Measurements from ENCODE around the gene PHKG2. TPM values are rescaled to one million over a fixed set of nuclear protein-coding genes. Genes with fewer than 3 reads are reported as not detected.

The PHKG2 gene
- polyA plus RNA-seq, 6 donors from 2014 or later: 24.7 to 43.9 (median 29.8) TPM

DNA sequence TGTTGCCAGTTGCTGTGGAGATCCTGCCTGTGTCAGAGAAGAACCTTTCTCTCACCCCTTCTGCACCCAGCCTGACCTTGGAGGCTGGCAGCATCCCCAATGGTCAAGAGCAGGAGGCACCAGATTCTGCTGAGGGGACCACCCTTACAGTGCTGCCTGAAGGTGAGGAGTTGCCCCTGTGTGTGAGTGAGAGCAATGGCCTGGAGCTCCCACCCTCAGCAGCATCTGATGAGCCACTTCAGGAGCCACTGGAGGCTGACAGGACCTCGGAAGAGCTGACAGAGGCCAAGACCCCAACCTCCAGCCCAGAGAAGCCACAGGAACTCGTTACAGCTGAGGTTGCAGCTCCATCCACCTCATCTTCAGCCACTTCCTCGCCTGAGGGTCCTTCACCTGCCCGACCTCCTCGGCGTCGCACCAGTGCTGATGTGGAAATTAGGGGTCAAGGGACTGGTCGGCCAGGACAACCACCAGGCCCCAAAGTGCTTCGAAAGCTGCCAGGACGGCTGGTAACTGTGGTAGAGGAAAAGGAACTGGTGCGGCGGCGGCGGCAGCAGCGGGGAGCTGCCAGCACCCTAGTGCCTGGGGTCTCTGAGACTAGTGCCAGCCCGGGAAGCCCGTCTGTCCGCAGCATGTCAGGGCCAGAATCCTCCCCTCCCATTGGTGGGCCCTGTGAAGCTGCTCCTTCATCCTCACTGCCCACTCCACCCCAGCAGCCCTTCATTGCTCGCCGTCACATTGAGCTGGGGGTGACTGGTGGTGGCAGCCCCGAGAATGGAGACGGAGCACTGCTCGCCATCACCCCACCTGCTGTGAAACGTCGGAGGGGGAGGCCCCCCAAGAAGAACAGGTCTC lies 10.2 kb upstream of the PHKG2 start:
- ATAC-seq (ENCODE audit: low read depth in 2 of 2) (no peak), DNase-seq (no peak)
- peaks cover 2 to 27% (median 23%) of the 10 kb centered on the region in 3 donors for H3K4me1 Mint-ChIP-seq
- H3K27me3 Mint-ChIP-seq: no peaks in the 10 kb centered on the region
- peaks cover 0 to 13% of the 10 kb centered on the region in 2 donors for H3K36me3 Mint-ChIP-seq
- peak overlapping the region in 2 of 6 donors; percentile 9 to 47 for H3K27ac Mint-ChIP-seq
- H3K9me3 Mint-ChIP-seq: no peaks in the 10 kb centered on the region
- no peak overlapping the region for H3K4me3 Mint-ChIP-seq

DNA sequence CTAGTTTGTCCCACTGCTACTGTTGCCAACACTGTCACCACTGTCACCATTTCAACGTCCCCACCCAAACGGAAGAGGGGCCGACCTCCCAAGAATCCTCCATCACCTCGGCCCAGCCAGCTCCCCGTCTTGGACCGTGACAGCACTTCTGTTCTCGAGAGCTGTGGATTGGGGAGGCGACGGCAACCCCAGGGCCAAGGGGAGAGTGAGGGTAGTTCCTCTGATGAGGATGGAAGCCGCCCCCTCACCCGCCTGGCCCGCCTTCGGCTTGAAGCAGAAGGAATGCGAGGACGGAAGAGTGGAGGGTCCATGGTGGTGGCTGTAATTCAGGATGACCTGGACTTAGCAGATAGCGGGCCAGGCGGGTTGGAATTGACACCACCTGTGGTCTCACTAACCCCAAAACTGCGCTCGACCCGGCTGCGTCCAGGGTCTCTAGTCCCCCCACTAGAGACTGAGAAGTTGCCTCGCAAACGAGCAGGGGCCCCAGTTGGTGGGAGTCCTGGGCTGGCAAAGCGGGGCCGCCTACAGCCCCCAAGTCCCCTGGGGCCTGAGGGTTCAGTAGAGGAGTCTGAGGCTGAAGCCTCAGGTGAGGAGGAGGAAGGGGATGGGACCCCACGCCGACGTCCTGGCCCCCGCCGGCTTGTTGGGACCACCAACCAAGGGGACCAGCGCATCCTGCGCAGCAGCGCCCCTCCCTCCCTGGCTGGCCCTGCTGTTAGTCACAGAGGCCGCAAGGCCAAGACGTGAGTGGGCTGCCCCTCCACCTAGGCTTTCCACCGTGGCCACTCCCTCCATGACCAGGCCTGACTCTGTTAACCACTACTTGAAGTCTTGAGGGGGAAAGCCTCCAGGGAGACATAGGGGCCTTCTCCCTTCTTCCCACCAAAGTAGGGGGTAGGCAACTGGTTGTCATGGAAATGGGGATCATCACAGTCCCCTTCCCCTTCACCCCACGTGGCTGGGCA lies 9.0 kb upstream of the PHKG2 start:
- H3K9me3 Mint-ChIP-seq: no peaks in the 10 kb centered on the region
- peaks cover 0 to 13% of the 10 kb centered on the region in 2 donors for H3K36me3 Mint-ChIP-seq
- no peaks in the 10 kb centered on the region for H3K27me3 Mint-ChIP-seq
- peak overlapping the region in 1 of 8 donors; percentile 18 for H3K4me3 Mint-ChIP-seq
- no peak for DNase-seq
- no peak overlapping the region for H3K27ac Mint-ChIP-seq
- H3K4me1 Mint-ChIP-seq: peaks cover 1 to 27% (median 23%) of the 10 kb centered on the region in 3 donors
- ATAC-seq (ENCODE audit: low read depth in 2 of 2): no peak

DNA sequence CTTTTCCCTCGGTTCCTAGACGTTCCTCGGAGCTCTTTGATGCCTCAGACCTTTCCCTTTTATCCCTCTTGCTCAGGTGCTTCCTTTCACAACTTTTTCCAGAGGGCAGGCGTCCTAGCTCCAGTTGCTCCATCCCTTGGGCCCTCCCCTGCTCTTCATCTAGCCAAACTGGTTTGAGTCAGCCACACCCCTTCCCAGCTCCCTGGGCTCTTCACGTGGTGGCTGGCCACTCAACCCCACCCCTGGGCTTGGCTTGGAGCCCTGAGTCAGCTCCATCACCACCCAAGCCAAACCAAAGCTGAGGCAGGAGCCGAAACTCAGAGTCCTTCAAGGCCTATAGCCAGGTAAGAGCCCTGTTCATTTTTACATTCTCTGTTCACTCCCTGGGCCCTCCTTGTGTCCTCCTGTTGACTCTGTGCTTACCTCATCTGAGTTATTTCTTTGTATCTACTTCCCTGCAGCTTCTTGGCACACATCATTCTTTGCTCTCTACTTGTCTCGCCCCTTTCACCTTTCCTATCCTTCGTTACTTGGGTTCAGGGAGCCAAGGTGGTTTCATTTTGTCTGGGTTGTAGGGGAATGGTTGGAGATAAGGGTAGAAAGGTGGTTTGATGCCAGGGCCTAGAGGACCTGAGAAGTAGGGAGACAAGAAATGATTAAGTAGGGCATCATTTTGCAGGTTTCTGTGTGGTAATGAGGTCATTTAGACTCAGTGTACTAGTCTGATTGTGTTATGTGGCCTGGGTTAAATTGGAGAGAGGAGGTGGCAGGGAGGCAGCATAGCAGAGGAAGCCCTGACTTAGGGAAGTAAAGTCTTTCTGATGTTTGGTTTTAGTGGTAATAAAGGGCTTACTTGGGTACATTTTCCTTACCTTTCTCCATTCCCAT lies 7.6 kb upstream of the PHKG2 start:
- Mint-ChIP-seq H3K4me3 (no peak overlapping the region), H3K27me3 (no peaks in the 10 kb centered on the region), H3K27ac (peak overlapping the region in 4 of 6 donors; percentile 50 to 86 (median 55)), H3K9me3 (no peaks in the 10 kb centered on the region), H3K36me3 (peaks cover 0 to 13% of the 10 kb centered on the region in 2 donors), H3K4me1 (peaks cover 0 to 27% (median 23%) of the 10 kb centered on the region in 3 donors)
- DNase-seq (no peak), ATAC-seq (ENCODE audit: low read depth in 2 of 2) (no peak)

GRCh38 chr16:30741461-30741914 lies 6.7 kb upstream of the PHKG2 start:
- DNase-seq: no peak
- H3K36me3 Mint-ChIP-seq: peaks cover 0 to 13% of the 10 kb centered on the region in 2 donors

DNA sequence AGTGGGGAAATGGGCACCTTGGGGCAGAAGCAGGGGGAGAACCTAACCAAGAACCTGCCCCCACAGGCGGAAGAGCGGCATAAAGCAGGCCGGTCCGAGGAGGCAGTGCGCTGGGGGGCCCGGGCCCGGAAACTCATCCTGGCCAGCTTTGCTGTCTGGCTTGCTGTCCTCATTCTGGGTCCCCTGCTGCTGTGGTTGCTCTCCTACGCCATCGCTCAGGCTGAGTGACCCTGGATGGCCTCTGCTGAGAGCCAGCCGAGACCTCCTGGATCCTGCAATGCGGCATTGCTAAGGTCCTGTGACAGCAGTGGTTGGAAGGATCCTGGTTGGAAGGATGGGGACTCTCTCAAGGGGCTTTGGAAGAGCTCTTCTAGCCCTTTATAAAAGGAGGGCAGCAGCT lies 4.5 kb upstream of the PHKG2 start:
- DNase-seq: no peak
- H3K9me3 Mint-ChIP-seq: no peaks in the 10 kb centered on the region
- no peak overlapping the region for H3K27ac Mint-ChIP-seq
- no peaks in the 10 kb centered on the region for H3K27me3 Mint-ChIP-seq
- H3K36me3 Mint-ChIP-seq: no peaks in the 10 kb centered on the region
- ATAC-seq (ENCODE audit: low read depth in 2 of 2): no peak
- H3K4me1 Mint-ChIP-seq: peaks cover 16 to 32% (median 22%) of the 10 kb centered on the region in 3 donors
- H3K4me3 Mint-ChIP-seq: no peak overlapping the region

More at GRCh38 chr16:30741461-30741914, 6.7 kb upstream of the PHKG2 start:
- ATAC-seq (ENCODE audit: low read depth in 2 of 2): no peak
- H3K27ac Mint-ChIP-seq: peak overlapping the region in 1 of 6 donors; percentile 62
- H3K4me3 Mint-ChIP-seq: no peak overlapping the region
- H3K27me3 Mint-ChIP-seq: no peaks in the 10 kb centered on the region
- H3K9me3 Mint-ChIP-seq: no peaks in the 10 kb centered on the region
- H3K4me1 Mint-ChIP-seq: peaks cover 0 to 27% (median 23%) of the 10 kb centered on the region in 3 donors

GRCh38 chr16:30744183-30744582 lies 4.0 kb upstream of the PHKG2 start:
- H3K4me3 Mint-ChIP-seq: peak overlapping the region in 1 of 8 donors; percentile 19
- no peaks in the 10 kb centered on the region for H3K27me3 Mint-ChIP-seq
- H3K4me1 Mint-ChIP-seq: peaks cover 18 to 33% (median 26%) of the 10 kb centered on the region in 3 donors
- H3K36me3 Mint-ChIP-seq: no peaks in the 10 kb centered on the region
- DNase-seq: no peak
- H3K27ac Mint-ChIP-seq: no peak overlapping the region
- ATAC-seq (ENCODE audit: low read depth in 2 of 2): no peak
- no peaks in the 10 kb centered on the region for H3K9me3 Mint-ChIP-seq

GRCh38 chr16:30745082-30745481 lies 3.1 kb upstream of the PHKG2 start:
- H3K27me3 Mint-ChIP-seq: no peaks in the 10 kb centered on the region
- H3K4me3 Mint-ChIP-seq: peak overlapping the region in 1 of 8 donors; percentile 52
- no peaks in the 10 kb centered on the region for H3K36me3 Mint-ChIP-seq

GRCh38 chr16:30746638-30747175 lies 1.5 kb upstream of the PHKG2 start:
- no peak for ATAC-seq (ENCODE audit: low read depth in 2 of 2)
- Mint-ChIP-seq H3K36me3 (peaks cover 5 to 8% of the 10 kb centered on the region in 2 donors), H3K27me3 (no peaks in the 10 kb centered on the region), H3K27ac (peak overlapping the region in 3 of 6 donors; percentile 7 to 86 (median 84)), H3K9me3 (no peaks in the 10 kb centered on the region), H3K4me1 (peaks cover 28 to 38% (median 29%) of the 10 kb centered on the region in 3 donors), H3K4me3 (peak overlapping the region in 2 of 8 donors; percentile 92 to 97)
- DNase-seq: no peak

More at GRCh38 chr16:30745082-30745481, 3.1 kb upstream of the PHKG2 start:
- peaks cover 26 to 38% (median 35%) of the 10 kb centered on the region in 3 donors for H3K4me1 Mint-ChIP-seq
- no peaks in the 10 kb centered on the region for H3K9me3 Mint-ChIP-seq
- DNase-seq (no peak), ATAC-seq (ENCODE audit: low read depth in 2 of 2) (no peak)
- peak overlapping the region in 2 of 6 donors; percentile 48 to 71 for H3K27ac Mint-ChIP-seq

- Mint-ChIP-seq H3K27me3 (no peaks in the 10 kb centered on the region), H3K36me3 (peaks cover 5 to 8% of the 10 kb centered on the region in 2 donors), H3K4me3 (peak overlapping the region; percentile 88 to 97 (median 94)), H3K9me3 (no peaks in the 10 kb centered on the region), H3K4me1 (peaks cover 23 to 32% (median 29%) of the 10 kb centered on the region in 3 donors), H3K27ac (peak overlapping the region in 5 of 6 donors; percentile 84 to 90 (median 86))
- DNase-seq (no peak), ATAC-seq (ENCODE audit: low read depth in 2 of 2) (no peak)
Measured at GRCh38 chr16:30747331-30747730, 894 bp upstream of the PHKG2 start.

DNA sequence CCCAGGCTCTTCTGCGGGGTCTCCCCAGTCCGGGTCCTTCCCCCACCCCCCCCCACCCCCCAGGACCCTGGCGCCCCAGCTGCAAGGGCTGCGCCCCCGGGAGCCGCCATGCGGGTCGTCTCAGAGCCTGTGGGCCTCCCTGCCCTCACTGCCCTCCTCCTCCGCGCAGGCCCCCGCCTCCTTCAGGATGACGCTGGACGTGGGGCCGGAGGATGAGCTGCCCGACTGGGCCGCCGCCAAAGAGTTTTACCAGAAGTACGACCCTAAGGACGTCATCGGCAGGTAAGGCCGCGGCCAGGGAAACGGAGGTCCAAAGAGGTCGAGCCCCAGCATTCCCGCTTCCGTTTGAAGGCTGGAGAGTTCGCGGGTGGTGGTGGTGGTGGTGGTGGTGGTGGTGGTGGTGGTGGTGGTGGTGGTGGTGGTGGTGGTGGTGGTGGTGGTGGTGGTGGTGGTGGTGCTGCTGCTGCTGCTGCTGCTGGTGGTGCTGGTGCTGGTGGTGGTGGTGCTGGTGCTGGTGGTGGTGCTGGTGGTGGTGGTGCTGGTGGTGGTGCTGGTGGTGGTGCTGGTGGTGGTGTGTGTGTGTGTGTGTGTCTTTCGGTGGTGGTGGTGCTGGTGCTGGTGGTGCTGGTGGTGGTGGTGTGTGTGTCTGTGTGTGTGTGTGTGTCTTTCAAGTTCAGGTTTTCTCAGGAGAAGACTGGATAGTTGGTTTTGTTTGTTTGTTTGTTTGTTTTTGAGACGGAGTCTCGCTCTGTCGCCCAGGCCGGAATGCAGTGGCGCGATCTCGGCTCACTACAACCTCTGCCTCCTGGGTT lies 615 bp downstream of the PHKG2 start:
- H3K36me3 Mint-ChIP-seq: peaks cover 5 to 8% of the 10 kb centered on the region in 2 donors
- H3K27ac Mint-ChIP-seq: peak overlapping the region in 4 of 6 donors; percentile 76 to 95 (median 87)
- no peak for ATAC-seq (ENCODE audit: low read depth in 2 of 2)

GRCh38 chr16:30750201-30750600 lies 2.0 kb downstream of the PHKG2 start:
- ATAC-seq (ENCODE audit: low read depth in 2 of 2) (no peak), DNase-seq (no peak)
- Mint-ChIP-seq H3K4me1 (peaks cover 23 to 32% (median 29%) of the 10 kb centered on the region in 3 donors), H3K36me3 (peaks cover 5 to 8% of the 10 kb centered on the region in 2 donors), H3K27me3 (no peaks in the 10 kb centered on the region), H3K4me3 (peak overlapping the region in 7 of 8 donors; percentile 9 to 96 (median 92)), H3K27ac (peak overlapping the region in 1 of 6 donors; percentile 33), H3K9me3 (no peaks in the 10 kb centered on the region)

More for the DNA sequence above, 615 bp downstream of the PHKG2 start:
- no peaks in the 10 kb centered on the region for H3K9me3 Mint-ChIP-seq
- no peak for DNase-seq
- peaks cover 23 to 32% (median 29%) of the 10 kb centered on the region in 3 donors for H3K4me1 Mint-ChIP-seq
- H3K4me3 Mint-ChIP-seq: peak overlapping the region; percentile 88 to 97 (median 94)
- H3K27me3 Mint-ChIP-seq: no peaks in the 10 kb centered on the region
